CD4-positive, alpha-beta T cell treated with Interleukin-17A for 1 hour (primary cell): ENCODE results near the gene UBR3.

Source experiments
- DNase-seq: peaks from one replicate; pipeline ENCODE4 v3.0.0-alpha.2; 2020

Gene UBR3

GRCh38 chr2:170013802-170014551 lies 186.7 kb downstream of the UBR3 start:
- DNase-seq: no peak

- no peak for DNase-seq
Measured at GRCh38 chr2:170014769-170015168, 187.5 kb downstream of the UBR3 start.

GRCh38 chr2:170017860-170018532 lies 190.7 kb downstream of the UBR3 start:
- no peak for DNase-seq

- DNase-seq: no peak
Measured at GRCh38 chr2:170019060-170019805, 192.0 kb downstream of the UBR3 start.

- DNase-seq: no peak
Measured at GRCh38 chr2:170020777-170021176, 193.5 kb downstream of the UBR3 start.

GRCh38 chr2:170022692-170023091 lies 195.4 kb downstream of the UBR3 start:
- DNase-seq: no peak

- DNase-seq: no peak
Measured at GRCh38 chr2:170024721-170025120, 197.5 kb downstream of the UBR3 start.

GRCh38 chr2:170025223-170025622 lies 198.0 kb downstream of the UBR3 start:
- no peak for DNase-seq

- DNase-seq: no peak
Measured at GRCh38 chr2:170026361-170026760, 199.1 kb downstream of the UBR3 start.

GRCh38 chr2:170029551-170029950 lies 202.3 kb downstream of the UBR3 start:
- DNase-seq: no peak

- DNase-seq: no peak
Measured at GRCh38 chr2:170030040-170030439, 202.8 kb downstream of the UBR3 start.

GRCh38 chr2:170031288-170031687 lies 204.0 kb downstream of the UBR3 start:
- DNase-seq: no peak

- no peak for DNase-seq
Measured at GRCh38 chr2:170034596-170034995, 207.3 kb downstream of the UBR3 start.

- DNase-seq: no peak
Measured at GRCh38 chr2:170038734-170039133, 211.5 kb downstream of the UBR3 start.

- DNase-seq: no peak
Measured at GRCh38 chr2:170039401-170040172, 212.3 kb downstream of the UBR3 start.

GRCh38 chr2:170044751-170045478 lies 217.7 kb downstream of the UBR3 start:
- DNase-seq: no peak

- no peak for DNase-seq
Measured at GRCh38 chr2:170047331-170048065, 220.2 kb downstream of the UBR3 start.

GRCh38 chr2:170052151-170052550 lies 224.9 kb downstream of the UBR3 start:
- DNase-seq: no peak

GRCh38 chr2:170054997-170055396 lies 227.7 kb downstream of the UBR3 start:
- DNase-seq: no peak

GRCh38 chr2:170056900-170057299 lies 229.6 kb downstream of the UBR3 start:
- DNase-seq: no peak

- DNase-seq: no peak
Measured at GRCh38 chr2:170063456-170064235, 236.4 kb downstream of the UBR3 start.
